HepG2 (cell line): ENCODE data around the gene RNLS.

Experiments used
- JUND ChIP-seq: sonication (generic); formaldehyde crosslinking; IDR thresholded peaks from 2 replicates; pipeline ENCODE4 v1.8.0; 2022; ENCODE audit warnings: mild to moderate bottlenecking, missing genetic modification reagents
- MBNL3 ChIP-seq: fragments of 250-450 bp; sonication (Bioruptor Pico); conservative IDR thresholded peaks from 2 replicates; pipeline ENCODE4 v1.8.0; 2022; ENCODE audit warnings: mild to moderate bottlenecking, inconsistent platforms
- MTF1 ChIP-seq: sonication (generic); formaldehyde crosslinking; IDR thresholded peaks from 2 replicates; pipeline ENCODE4 v1.5.0; 2020; ENCODE audit warnings: missing genetic modification reagents
- ZNF274 ChIP-seq: sonication (generic); formaldehyde crosslinking; IDR thresholded peaks from 2 replicates; pipeline ENCODE4 v1.5.1; 2020; ENCODE audit warnings: mild to moderate bottlenecking, missing genetic modification reagents
- ZNF879 ChIP-seq: sonication (generic); formaldehyde crosslinking; IDR thresholded peaks from 2 replicates; pipeline ENCODE4 v1.8.1; 2023; ENCODE audit warnings: missing genetic modification reagents

- TF ChIP-seq ZNF274 (CRISPR knock-in tag) = no peak
- TF ChIP-seq JUND (CRISPR knock-in tag) = no peak
- no peak for TF ChIP-seq MBNL3 (CRISPR knock-in tag)
- TF ChIP-seq MTF1 = no peak
- TF ChIP-seq ZNF879 = no peak
These were observed 336.4 kb downstream of the RNLS start for GRCh38 chr10:88246675-88247074.
